GM19025 (cell line): ENCODE results near the gene BHLHA15.

Source experiments
- ATAC-seq: cut with Tn5 transposase; IDR thresholded peaks from one replicate; pipeline ENCODE4 v1.9.1; 2021; ENCODE audit warnings: mild to moderate bottlenecking, low read depth, moderate library complexity; ENCODE audit not compliant: unreplicated experiment

The BHLHA15 gene

GRCh38 chr7:98206451-98207330, 4.5 kb upstream of the BHLHA15 start:
- no peak for ATAC-seq

GRCh38 chr7:98209166-98209920, 1.9 kb upstream of the BHLHA15 start:
- ATAC-seq: no peak

- ATAC-seq: no peak
Observed at GRCh38 chr7:98210513-98211220, 572 bp upstream of the BHLHA15 start.

- no peak for ATAC-seq
Observed at GRCh38 chr7:98211676-98212531, 665 bp downstream of the BHLHA15 start.

GRCh38 chr7:98212532-98213041, 1.3 kb downstream of the BHLHA15 start:
- no peak for ATAC-seq

- ATAC-seq: no peak
Observed at GRCh38 chr7:98213296-98213887, 2.2 kb downstream of the BHLHA15 start.

- ATAC-seq: no peak
Observed at GRCh38 chr7:98213888-98214810, 2.9 kb downstream of the BHLHA15 start.

- ATAC-seq: no peak
Observed at GRCh38 chr7:98214811-98215321, 3.6 kb downstream of the BHLHA15 start.

- ATAC-seq: no peak
Observed at GRCh38 chr7:98215561-98216495, 4.6 kb downstream of the BHLHA15 start.

- no peak for ATAC-seq
Observed at GRCh38 chr7:98216941-98217622, 5.8 kb downstream of the BHLHA15 start.

GRCh38 chr7:98217623-98218582, 6.7 kb downstream of the BHLHA15 start:
- ATAC-seq: no peak

- ATAC-seq: peak; percentile 10
Observed at GRCh38 chr7:98219382-98219781, 8.1 kb downstream of the BHLHA15 start.

GRCh38 chr7:98221611-98222532, 10.6 kb downstream of the BHLHA15 start:
- ATAC-seq: no peak

GRCh38 chr7:98222533-98223195, 11.4 kb downstream of the BHLHA15 start:
- ATAC-seq: no peak
